Gastroesophageal sphincter (tissue), 4 donors: Measurements from ENCODE around the gene NHS. TPM values are rescaled to one million over a fixed set of nuclear protein-coding genes. Genes with fewer than 3 reads are reported as not detected.

Experiments
- ATAC-seq: fragments of 150-250 bp; one replicate; pipeline ENCODE4 v1.9.1; 2016; ENCODE audit warnings: mild to moderate bottlenecking, moderate library complexity
- H3K27ac ChIP-seq, 4 donors: fragments of 200-600 bp; sonication (generic) in 3 of 4; 1 replicate in 3 of 4; 2 replicates in 1 of 4; pipeline ENCODE4 v1.5.1; 2016 to 2019
- H3K27me3 ChIP-seq: fragments of 200-600 bp; sonication (generic); one replicate; pipeline ENCODE4 v1.5.1; 2019
- H3K36me3 ChIP-seq, 2 donors: fragments of 200-600 bp; sonication (generic); one replicate each; pipeline ENCODE4 v1.5.1; 2019; ENCODE audit warnings: control low read depth in 1 of 2
- H3K4me1 ChIP-seq, 3 donors: fragments of 200-600 bp; sonication (generic); 1 replicate in 2 of 3; 2 replicates in 1 of 3; pipeline ENCODE4 v1.5.1; 2016 to 2019; ENCODE audit warnings: control low read depth in 2 of 3
- H3K4me3 ChIP-seq, 2 donors: fragments of 200-600 bp; sonication (generic); one replicate each; pipeline ENCODE4 v1.5.1; 2019; ENCODE audit warnings: mild to moderate bottlenecking in 1 of 2, moderate library complexity in 1 of 2
- H3K9me3 ChIP-seq, 3 donors: fragments of 200-600 bp; sonication (generic); one replicate each; pipeline ENCODE4 v1.5.1; 2017 to 2019; ENCODE audit warnings: control low read depth in 2 of 3
- CTCF ChIP-seq, 4 experiments: fragments of 200-600 bp in 2 of 4; fragments of 450-650 bp in 2 of 4; sonication (generic) in 1 of 4; IDR thresholded peaks; one replicate each; pipeline ENCODE4 v1.5.1; 2017 to 2019; ENCODE audit warnings: antibody characterized with exemption in 4 of 4, mild to moderate bottlenecking in 2 of 4, moderate library complexity in 2 of 4
- EP300 ChIP-seq: sonication (generic); formaldehyde crosslinking; IDR thresholded peaks from one replicate; pipeline ENCODE4 v1.6.1; 2017; ENCODE audit warnings: antibody characterized with exemption, mild to moderate bottlenecking
- POLR2A ChIP-seq, 2 donors: fragments of 450-650 bp; IDR thresholded peaks; one replicate each; pipeline ENCODE4 v1.6.1; 2017; ENCODE audit warnings: antibody characterized with exemption in 2 of 2, mild to moderate bottlenecking in 2 of 2, moderate library complexity in 1 of 2
- POLR2AphosphoS5 ChIP-seq: sonication (generic); formaldehyde crosslinking; IDR thresholded peaks from one replicate; pipeline ENCODE4 v1.6.1; 2017; ENCODE audit warnings: antibody characterized with exemption
- WGBS, 2 donors: methylation state at CpG; one replicate each; pipeline ENCODE4 v1.1.5; 2018; ENCODE audit warnings: low coverage in 1 of 2; 5-methylcytosine and 5-hydroxymethylcytosine counted together
- total RNA-seq, 4 donors: library from RNA; depleted of rRNA; stranded (reverse); fragments of >200 nt; gene quantifications; one replicate each; pipeline ENCODE4 v1.1.0, GENCODE V29; 2016

Gene NHS
- total RNA-seq, 4 donors from 2014 or later = 4.7 to 12.3 (median 6.6) TPM

GRCh38 chrX:17767734-17768133 lies 392.7 kb downstream of the NHS start:
- no peak for ATAC-seq
- H3K27me3 ChIP-seq = no peaks in the 10 kb centered on the region
- no peaks in the 10 kb centered on the region for H3K9me3 ChIP-seq
- H3K4me1 ChIP-seq = no peaks in the 10 kb centered on the region
- H3K36me3 ChIP-seq = no peaks in the 10 kb centered on the region
- no peak overlapping the region for H3K27ac ChIP-seq
- 44% methylated on average over 1 of the region's 1 CpG; no CpG with 5 or more reads in 1 of the 2 donors for WGBS, 2 donors
- TF ChIP-seq CTCF (IDR thresholded peaks at IDR 0.05) (no peak), POLR2AphosphoS5 (no peak), EP300 (no peak), POLR2A (IDR thresholded peaks at IDR 0.05) (no peak)
- H3K4me3 ChIP-seq = no peak overlapping the region

GRCh38 chrX:17768997-17769396 lies 394.0 kb downstream of the NHS start:
- Histone ChIP-seq H3K4me1 (no peaks in the 10 kb centered on the region), H3K4me3 (no peak overlapping the region), H3K27me3 (no peaks in the 10 kb centered on the region), H3K36me3 (no peaks in the 10 kb centered on the region), H3K9me3 (no peaks in the 10 kb centered on the region), H3K27ac (no peak overlapping the region)
- ATAC-seq = no peak
- 60% methylated on average over 1 of the region's 5 CpGs; no CpG with 5 or more reads in 1 of the 2 donors for WGBS, 2 donors
- TF ChIP-seq CTCF (IDR thresholded peaks at IDR 0.05) (no peak), POLR2A (IDR thresholded peaks at IDR 0.05) (no peak), EP300 (no peak), POLR2AphosphoS5 (no peak)

- Histone ChIP-seq H3K4me3 (no peak overlapping the region), H3K27ac (no peak overlapping the region), H3K27me3 (no peaks in the 10 kb centered on the region), H3K9me3 (no peaks in the 10 kb centered on the region), H3K4me1 (no peaks in the 10 kb centered on the region), H3K36me3 (no peaks in the 10 kb centered on the region)
- ATAC-seq = no peak
- TF ChIP-seq CTCF (IDR thresholded peaks at IDR 0.05) (no peak), POLR2A (IDR thresholded peaks at IDR 0.05) (no peak), POLR2AphosphoS5 (no peak), EP300 (no peak)
- 51% methylated on average over 2 to 3 of the region's 3 CpGs for WGBS, 2 donors
Observed at GRCh38 chrX:17769701-17770269, 394.8 kb downstream of the NHS start.

- no peak for ATAC-seq
- TF ChIP-seq CTCF (IDR thresholded peaks at IDR 0.05) (no peak), POLR2A (IDR thresholded peaks at IDR 0.05) (no peak), EP300 (no peak)
- H3K4me1 ChIP-seq = no peaks in the 10 kb centered on the region
- no peaks in the 10 kb centered on the region for H3K36me3 ChIP-seq
- H3K27me3 ChIP-seq = no peaks in the 10 kb centered on the region
- H3K9me3 ChIP-seq = no peaks in the 10 kb centered on the region
- WGBS, 2 donors = 73 to 74% methylated on average over 8 of the region's 8 CpGs
- H3K27ac ChIP-seq = no peak overlapping the region
- H3K4me3 ChIP-seq = no peak overlapping the region
Observed at GRCh38 chrX:17773221-17773876, 398.3 kb downstream of the NHS start.

GRCh38 chrX:17774053-17774452 lies 399.1 kb downstream of the NHS start:
- TF ChIP-seq CTCF (IDR thresholded peaks at IDR 0.05) (no peak), EP300 (no peak), POLR2AphosphoS5 (no peak), POLR2A (IDR thresholded peaks at IDR 0.05) (no peak)
- Histone ChIP-seq H3K9me3 (no peaks in the 10 kb centered on the region), H3K27me3 (no peaks in the 10 kb centered on the region), H3K4me1 (no peaks in the 10 kb centered on the region), H3K27ac (no peak overlapping the region), H3K4me3 (no peak overlapping the region), H3K36me3 (no peaks in the 10 kb centered on the region)
- WGBS, 2 donors = 73 to 89% methylated on average over 1 of the region's 1 CpG
- no peak for ATAC-seq
